ENCODE results near the gene SH3TC1.

Gene SH3TC1

GRCh38 chr4:8269535-8270417 lies 70.7 kb downstream of the SH3TC1 start, which contains the start of gene HTRA3:
HTRA3 (plus strand) TSS chr4:8269754; CDS start chr4:8269969, 215 bp downstream.
- no peaks in the 10 kb centered on the region for H3K9me2 ChIP-seq (replicated peaks; ENCODE audit: insufficient read depth, low read length)
- H3K27ac ChIP-seq (ENCODE audit: low read depth, low read length), result no peak within 1 kb of the TSS
- TF ChIP-seq CTCF (IDR thresholded peaks at IDR 0.05; ENCODE audit: insufficient read depth, low read length, poor library complexity, severe bottlenecking) (no peak), EZH2phosphoT487 (conservative IDR thresholded peaks at IDR 0.05; ENCODE audit: low read length) (no peak)
- no peaks in the 10 kb centered on the region for H3K9me3 ChIP-seq (ENCODE audit: insufficient read depth, low read length)
- H2AFZ ChIP-seq (ENCODE audit: low read depth, low read length, severe bottlenecking), result no peak within 1 kb of the TSS
- H3F3A ChIP-seq (ENCODE audit: insufficient read depth), result no peaks in the 10 kb centered on the region
- H3K9ac ChIP-seq (ENCODE audit: low read length), result no peak within 1 kb of the TSS
- H3K36me3 ChIP-seq (ENCODE audit: low read length), result no peaks in the 10 kb centered on the region
- H3K27me3 ChIP-seq (ENCODE audit: low read length), result no peaks in the 10 kb centered on the region
- no peak within 1 kb of the TSS for H3K4me2 ChIP-seq (ENCODE audit: low read depth, low read length, poor library complexity, severe bottlenecking)
- no peaks in the 10 kb centered on the region for H4K20me1 ChIP-seq (ENCODE audit: low read depth, low read length)
- H3K79me2 ChIP-seq (ENCODE audit: insufficient read depth, low read length), result no peaks in the 10 kb centered on the region
- no peak within 1 kb of the TSS for H3K4me3 ChIP-seq (ENCODE audit: insufficient read depth, low read length, poor library complexity, severe bottlenecking)

GRCh38 chr4:8270418-8270771 lies 71.3 kb downstream of the SH3TC1 start:
- Histone ChIP-seq H3F3A (ENCODE audit: insufficient read depth) (no peaks in the 10 kb centered on the region), H3K27ac (ENCODE audit: low read depth, low read length) (no peak overlapping the region), H4K20me1 (ENCODE audit: low read depth, low read length) (no peaks in the 10 kb centered on the region), H3K9ac (ENCODE audit: low read length) (no peak overlapping the region), H3K9me3 (ENCODE audit: insufficient read depth, low read length) (no peaks in the 10 kb centered on the region), H3K36me3 (ENCODE audit: low read length) (no peaks in the 10 kb centered on the region), H3K27me3 (ENCODE audit: low read length) (no peaks in the 10 kb centered on the region), H3K9me2 (replicated peaks; ENCODE audit: insufficient read depth, low read length) (no peaks in the 10 kb centered on the region), H3K79me2 (ENCODE audit: insufficient read depth, low read length) (no peaks in the 10 kb centered on the region), H3K4me3 (ENCODE audit: insufficient read depth, low read length, poor library complexity, severe bottlenecking) (no peak overlapping the region), H3K4me2 (ENCODE audit: low read depth, low read length, poor library complexity, severe bottlenecking) (no peak overlapping the region), H2AFZ (ENCODE audit: low read depth, low read length, severe bottlenecking) (no peak overlapping the region)
- TF ChIP-seq CTCF (IDR thresholded peaks at IDR 0.05; ENCODE audit: insufficient read depth, low read length, poor library complexity, severe bottlenecking) (no peak), EZH2phosphoT487 (conservative IDR thresholded peaks at IDR 0.05; ENCODE audit: low read length) (no peak)

GRCh38 chr4:8270912-8271815 lies 72.1 kb downstream of the SH3TC1 start:
- Histone ChIP-seq H3F3A (ENCODE audit: insufficient read depth) (no peaks in the 10 kb centered on the region), H3K27ac (ENCODE audit: low read depth, low read length) (no peak overlapping the region), H3K36me3 (ENCODE audit: low read length) (no peaks in the 10 kb centered on the region), H3K79me2 (ENCODE audit: insufficient read depth, low read length) (no peaks in the 10 kb centered on the region), H3K9ac (ENCODE audit: low read length) (no peak overlapping the region), H2AFZ (ENCODE audit: low read depth, low read length, severe bottlenecking) (no peak overlapping the region), H3K4me3 (ENCODE audit: insufficient read depth, low read length, poor library complexity, severe bottlenecking) (no peak overlapping the region), H3K9me3 (ENCODE audit: insufficient read depth, low read length) (no peaks in the 10 kb centered on the region), H3K9me2 (replicated peaks; ENCODE audit: insufficient read depth, low read length) (no peaks in the 10 kb centered on the region), H3K27me3 (ENCODE audit: low read length) (no peaks in the 10 kb centered on the region), H4K20me1 (ENCODE audit: low read depth, low read length) (no peaks in the 10 kb centered on the region), H3K4me2 (ENCODE audit: low read depth, low read length, poor library complexity, severe bottlenecking) (no peak overlapping the region)
- no peak for TF ChIP-seq EZH2phosphoT487 (conservative IDR thresholded peaks at IDR 0.05; ENCODE audit: low read length)
- no peak for TF ChIP-seq CTCF (IDR thresholded peaks at IDR 0.05; ENCODE audit: insufficient read depth, low read length, poor library complexity, severe bottlenecking)

All from SU-DHL-6 (cell line).